ENCODE measurements around the gene TSPAN17. TPM values are rescaled to one million over a fixed set of nuclear protein-coding genes. Genes with fewer than 3 reads are reported as not detected.
A peak's percentile ranks its signal among the peaks of the same experiment; 100 is the strongest.

TSPAN17 gene
- total and polyA plus RNA-seq, 9 of the 15 experiments (the other 6 are each of a cell fraction or from before 2014, with no cell fraction given) = 0.73 to 58.3 (median 34.5) TPM

- no peak for TF ChIP-seq AFF1 (IDR thresholded peaks at IDR 0.05; ENCODE audit: low read depth in 1 of 2, partially characterized antibody in 2 of 2)
- TF ChIP-seq SREBF2 (CRISPR knock-in tag; IDR thresholded peaks at IDR 0.05) = no peak
- no peak for TF ChIP-seq ZC3H4 (CRISPR knock-in tag; IDR thresholded peaks at IDR 0.05; ENCODE audit: borderline replicate concordance)
- TF ChIP-seq TRIM28 (IDR thresholded peaks at IDR 0.05) = no peak
- TF ChIP-seq NFXL1 (CRISPR knock-in tag; IDR thresholded peaks at IDR 0.05) = no peak
- no peak for TF ChIP-seq IFI16 (CRISPR knock-in tag; IDR thresholded peaks at IDR 0.05)
- TF ChIP-seq ZSCAN29 (IDR thresholded peaks at IDR 0.05) = no peak
- TF ChIP-seq EZH2 (IDR thresholded peaks at IDR 0.05; ENCODE audit: borderline replicate concordance, low read depth, low read length) = no peak
- no peak for TF ChIP-seq FOXM1 (IDR thresholded peaks at IDR 0.05; ENCODE audit: low read depth)
- TF ChIP-seq FOXM1 (CRISPR knock-in tag; IDR thresholded peaks at IDR 0.05; ENCODE audit: low read depth) = no peak
- peak; percentile 16; the same call in 1 of the 2 replicates for TF ChIP-seq SMC3 (conservative IDR thresholded peaks at IDR 0.05; ENCODE audit: insufficient read depth, low read depth, low read length)
- no peak for TF ChIP-seq HSF4 (CRISPR knock-in tag; IDR thresholded peaks at IDR 0.05; ENCODE audit: borderline replicate concordance)
- TF ChIP-seq TSC22D4 (tag; IDR thresholded peaks at IDR 0.05) = no peak
- TF ChIP-seq CXXC5 (CRISPR knock-in tag; IDR thresholded peaks at IDR 0.05) = peak; percentile 54
- peak; percentile 37; the same call in 1 of the 2 replicates for TF ChIP-seq NFIC (IDR thresholded peaks at IDR 0.05)
- no peak for TF ChIP-seq SREBF1 (IDR thresholded peaks at IDR 0.05; ENCODE audit: borderline replicate concordance, low read depth, low read length)
- TF ChIP-seq RBM25 (IDR thresholded peaks at IDR 0.05; ENCODE audit: low read depth, low read length, severe bottlenecking) = peak; percentile 84
- TF ChIP-seq MAZ (CRISPR knock-in tag; conservative IDR thresholded peaks at IDR 0.05 in 1 of 2, IDR thresholded peaks at IDR 0.05 in 1 of 2) = peak; percentile 68 to 75
- 0 out of 2 replicates have a peak, but pooled peaks have one; percentile 20 for TF ChIP-seq ATF7 (IDR thresholded peaks at IDR 0.05)
- TF ChIP-seq HDGF (IDR thresholded peaks at IDR 0.05) = no peak
- no peak for TF ChIP-seq MAFF (IDR thresholded peaks at IDR 0.05; ENCODE audit: low read length)
- no peak for TF ChIP-seq ZNF24 (IDR thresholded peaks at IDR 0.05)
- TF ChIP-seq ZNF75A (CRISPR knock-in tag; IDR thresholded peaks at IDR 0.05) = no peak
- TF ChIP-seq CEBPG (CRISPR knock-in tag; IDR thresholded peaks at IDR 0.05) = no peak
- TF ChIP-seq CEBPG (tag; conservative IDR thresholded peaks at IDR 0.05 in 1 of 2, IDR thresholded peaks at IDR 0.05 in 1 of 2) = no peak
- 0 out of 2 replicates have a peak, but pooled peaks have one; percentile 65 for TF ChIP-seq KDM2B (CRISPR knock-in tag; IDR thresholded peaks at IDR 0.05)
- no peak for TF ChIP-seq PML (IDR thresholded peaks at IDR 0.05; ENCODE audit: low read length)
Measured at GRCh38 chr5:176609724-176610434, 37.4 kb upstream of the TSPAN17 start, which contains the start of gene GPRIN1 (continued).
